SK-N-SH (cell line): ENCODE measurements around the gene ST6GALNAC3. TPM values are rescaled to one million over a fixed set of nuclear protein-coding genes. Genes with fewer than 3 reads are reported as not detected.

Source experiments
- CTCF ChIA-PET: fragments of 300-600, 350-600 bp; formaldehyde crosslinking; extraction: SDS; loops from one replicate; lab custom pipeline; 2021; lab: Yijun Ruan, JAX
- POLR2A ChIA-PET: fragments of 350-600 bp; sonication (Branson Sonifier 250); formaldehyde crosslinking; extraction: SDS; loops from one replicate; lab custom pipeline; 2020; ENCODE audit warnings: antibody characterized with exemption, inconsistent platforms; lab: Yijun Ruan, JAX
- DNase-seq: peaks from one replicate; pipeline ENCODE4 v3.0.0; 2012
- H2AFZ ChIP-seq: fragments of 200-600 bp; sonication (generic); 2 replicates; pipeline ENCODE4 v1.8.1; 2016; ENCODE audit warnings: antibody characterized with exemption, mild to moderate bottlenecking, low read depth
- H3F3A ChIP-seq: fragments of 200-600 bp; sonication (generic); replicated peaks from 2 replicates; pipeline ENCODE3; 2016; ENCODE audit warnings: antibody characterized with exemption, mild to moderate bottlenecking; ENCODE audit not compliant: insufficient read depth
- H3K27ac ChIP-seq, 2 experiments: fragments of 200-500 bp in 1 of 2; fragments of 200-600 bp in 1 of 2; sonication (Bioruptor generic) in 1 of 2; sonication (generic), shearing (Covaris generic) in 1 of 2; 2 replicates each; pipeline versions ENCODE4 v1.5.1 to v1.6.1; 2014 to 2016; ENCODE audit warnings: low read depth in 2 of 2, inconsistent platforms in 1 of 2, low read length in 1 of 2, mild to moderate bottlenecking in 1 of 2, mixed read lengths in 1 of 2
- H3K27me3 ChIP-seq: fragments of 200-600 bp; sonication (generic), shearing (Covaris generic); 2 replicates; pipeline ENCODE4 v1.6.1; 2016; ENCODE audit warnings: mixed run types; ENCODE audit not compliant: insufficient read depth
- H3K36me3 ChIP-seq, 2 experiments: fragments of 200-500 bp in 1 of 2; fragments of 200-600 bp in 1 of 2; sonication (Bioruptor generic) in 1 of 2; sonication (generic) in 1 of 2; replicated peaks in 1 of 2; 2 replicates each; pipeline versions ENCODE3 to v1.5.1; 2014 to 2016; ENCODE audit warnings: low read length in 1 of 2, mild to moderate bottlenecking in 1 of 2; ENCODE audit not compliant: insufficient read depth in 2 of 2, control insufficient read depth in 1 of 2
- H3K4me1 ChIP-seq, 2 experiments: fragments of 200-500 bp in 1 of 2; fragments of 200-600 bp in 1 of 2; sonication (Bioruptor generic) in 1 of 2; sonication (generic), shearing (Covaris generic) in 1 of 2; 2 replicates each; pipeline versions ENCODE4 v1.5.1 to v1.6.1; 2014 to 2016; ENCODE audit warnings: low read depth in 1 of 2, low read length in 1 of 2, mixed run types in 1 of 2; ENCODE audit not compliant: insufficient read depth in 2 of 2, control insufficient read depth in 1 of 2
- H3K4me2 ChIP-seq: fragments of 200-600 bp; sonication (generic), shearing (Covaris generic); 2 replicates; pipeline ENCODE4 v1.6.1; 2017; ENCODE audit warnings: mixed run types
- H3K4me3 ChIP-seq, 2 experiments: fragments of 200-500 bp in 1 of 2; fragments of 200-600 bp in 1 of 2; sonication (Bioruptor generic) in 1 of 2; sonication (generic), shearing (Covaris generic) in 1 of 2; 2 replicates each; pipeline versions ENCODE4 v1.5.1 to v1.8.1; 2014 to 2016; ENCODE audit warnings: low read depth in 2 of 2, inconsistent platforms in 1 of 2, low read length in 1 of 2, mild to moderate bottlenecking in 1 of 2, mixed read lengths in 1 of 2, moderate library complexity in 1 of 2
- H3K79me2 ChIP-seq: fragments of 200-600 bp; sonication (generic); 2 replicates; pipeline ENCODE4 v1.8.1; 2017; ENCODE audit warnings: mild to moderate bottlenecking; ENCODE audit not compliant: insufficient read depth
- H3K9ac ChIP-seq: fragments of 200-600 bp; sonication (generic); 2 replicates; pipeline ENCODE4 v1.6.1; 2017; ENCODE audit warnings: mixed run types
- H3K9me2 ChIP-seq: fragments of 200-600 bp; sonication (generic); 2 replicates; pipeline ENCODE4 v1.6.1; 2017; ENCODE audit warnings: mixed run types
- H3K9me3 ChIP-seq: fragments of 200-600 bp; sonication (generic); 2 replicates; pipeline ENCODE4 v1.6.1; 2017; ENCODE audit warnings: mixed run types, mild to moderate bottlenecking, moderate library complexity
- H4K20me1 ChIP-seq: fragments of 200-600 bp; sonication (generic); 2 replicates; pipeline ENCODE4 v1.6.1; 2017; ENCODE audit warnings: mild to moderate bottlenecking, mixed run types; ENCODE audit not compliant: insufficient read depth
- CHD2 ChIP-seq: fragments of 150-350 bp; IDR thresholded peaks from 2 replicates; pipeline ENCODE4 v1.6.1; 2018; ENCODE audit warnings: low read length; ENCODE audit not compliant: partially characterized antibody
- ELF1 ChIP-seq: IDR thresholded peaks from 2 replicates; pipeline ENCODE4 v1.4.0; 2012
- FOXJ3 ChIP-seq: sonication (generic); formaldehyde crosslinking; IDR thresholded peaks from 2 replicates; pipeline ENCODE4 v1.5.1; 2020; ENCODE audit warnings: mild to moderate bottlenecking, missing genetic modification reagents
- FOXM1 ChIP-seq: IDR thresholded peaks from 2 replicates; pipeline ENCODE4 v1.4.0; 2012; ENCODE audit warnings: low read depth, mild to moderate bottlenecking
- GABPA ChIP-seq: IDR thresholded peaks from 2 replicates; pipeline ENCODE4 v1.4.0; 2012; ENCODE audit warnings: low read depth, mild to moderate bottlenecking
- GATA2 ChIP-seq: sonication (generic); formaldehyde crosslinking; IDR thresholded peaks from 2 replicates; pipeline ENCODE4 v1.5.0; 2020; ENCODE audit warnings: mild to moderate bottlenecking, missing genetic modification reagents
- MEF2A ChIP-seq: IDR thresholded peaks from 2 replicates; pipeline ENCODE4 v1.4.0; 2012; ENCODE audit warnings: low read depth, borderline replicate concordance
- MXI1 ChIP-seq: IDR thresholded peaks from 2 replicates; pipeline ENCODE4 v1.6.1; 2012; ENCODE audit warnings: mild to moderate bottlenecking, low read depth, low read length, improper control_type of control experiment
- NRF1 ChIP-seq: IDR thresholded peaks from 2 replicates; pipeline ENCODE4 v1.6.1; 2012; ENCODE audit warnings: low read depth, mild to moderate bottlenecking, low read length
- RAD21 ChIP-seq: IDR thresholded peaks from 2 replicates; pipeline ENCODE4 v1.6.1; 2012; ENCODE audit warnings: mild to moderate bottlenecking, low read length
- RCOR1 ChIP-seq: fragments of 150-350 bp; IDR thresholded peaks from 2 replicates; pipeline ENCODE4 v1.6.1; 2017; ENCODE audit warnings: antibody characterized with exemption, low read length
- RFX5 ChIP-seq: IDR thresholded peaks from 2 replicates; pipeline ENCODE4 v1.6.1; 2012; ENCODE audit warnings: mild to moderate bottlenecking, improper control_type of control experiment, low read length
- RXRA ChIP-seq: IDR thresholded peaks from 2 replicates; pipeline ENCODE4 v1.4.0; 2012; ENCODE audit warnings: low read depth, mild to moderate bottlenecking, borderline replicate concordance
- TCF12 ChIP-seq: IDR thresholded peaks from 2 replicates; pipeline ENCODE4 v1.4.0; 2012
- WGBS: methylation state at CpG from one replicate; pipeline ENCODE4 v1.1.6; 2017; ENCODE audit warnings: low lambda C conversion rate; 5-methylcytosine and 5-hydroxymethylcytosine counted together
- polyA plus RNA-seq, 3 experiments: library from polyadenylated mRNA; depleted of rRNA; stranded (reverse); fragments of >200 nt; gene quantifications; 2 replicates each; pipeline ENCODE4 v1.2.3, GENCODE V29; 2012
- TF ChIP-seq, protein P1 (sequence below): fragments of 150-350 bp; IDR thresholded peaks from 2 replicates; pipeline ENCODE4 v1.6.1; 2017; ENCODE audit warnings: antibody characterized with exemption, low read length, low read depth, borderline replicate concordance
- TF ChIP-seq, protein P2 (sequence below): fragments of 200-600 bp; sonication (generic); IDR thresholded peaks from 2 replicates; pipeline ENCODE4 v1.6.1; 2017; ENCODE audit warnings: antibody characterized with exemption, mild to moderate bottlenecking, moderate library complexity
- TF ChIP-seq, protein P3 (sequence below): IDR thresholded peaks from 2 replicates; pipeline ENCODE4 v1.4.0; 2012; ENCODE audit warnings: low read depth
- TF ChIP-seq, protein P4 (sequence below): IDR thresholded peaks from 2 replicates; pipeline ENCODE4 v1.4.0; 2012; ENCODE audit warnings: low read depth, borderline replicate concordance
- TF ChIP-seq, protein P5 (sequence below): IDR thresholded peaks from 2 replicates; pipeline ENCODE4; 2012
- TF ChIP-seq, protein P6 (sequence below): IDR thresholded peaks from 2 replicates; pipeline ENCODE4 v1.4.0; 2012; ENCODE audit warnings: low read depth, borderline replicate concordance
- TF ChIP-seq, protein P7 (sequence below): fragments of 150-350 bp; IDR thresholded peaks from 2 replicates; pipeline ENCODE4 v1.6.1; 2016; ENCODE audit warnings: mild to moderate bottlenecking, low read depth, low read length

The ST6GALNAC3 gene
- polyA plus RNA-seq, 1 of the 3 experiments (the other 2 are of a cell fraction): 8.1 TPM

DNA sequence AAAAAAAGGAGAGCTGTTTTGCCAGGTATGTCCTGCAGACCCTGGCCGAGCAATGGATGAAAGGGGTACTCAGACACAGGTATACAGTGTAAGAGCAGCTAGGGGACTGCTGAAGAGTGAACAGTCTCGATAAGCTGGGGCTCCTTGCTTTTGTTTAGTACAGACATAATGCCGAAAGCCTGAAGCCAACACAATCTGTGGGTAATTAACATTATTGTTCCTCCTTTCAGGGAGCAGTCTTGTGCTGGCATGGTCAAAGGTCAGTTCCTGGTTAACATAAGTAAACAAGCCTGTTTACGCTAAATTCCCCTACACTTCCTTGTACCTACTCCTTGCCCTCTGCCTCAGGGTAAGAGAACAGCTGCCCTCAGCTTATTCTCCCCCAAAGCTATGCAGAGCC, 520.5 kb downstream of the ST6GALNAC3 start:
- Histone ChIP-seq H3K9me3 (no peaks in the 10 kb centered on the region), H3K27ac (no peak overlapping the region), H3K79me2 (no peaks in the 10 kb centered on the region), H3K27me3 (no peaks in the 10 kb centered on the region), H3F3A (no peaks in the 10 kb centered on the region), H3K9ac (no peak overlapping the region), H3K9me2 (no peaks in the 10 kb centered on the region), H2AFZ (no peak overlapping the region), H3K4me1 (no peaks in the 10 kb centered on the region), H3K4me2 (no peak overlapping the region), H3K4me3 (no peak overlapping the region), H4K20me1 (no peaks in the 10 kb centered on the region), H3K36me3 (no peaks in the 10 kb centered on the region)
- 82% methylated on average over 4 of the region's 4 CpGs for WGBS
- POLR2A ChIA-PET: no interaction called here
- CTCF ChIA-PET: interaction anchor here (1.4 kb wide), 1 partner anchor 441 kb away, joined by 3 read pairs; no protein-coding TSS in a partner anchor
- TF ChIP-seq MEF2A (no peak), RCOR1 (no peak), FOXM1 (no peak), RFX5 (no peak), NRF1 (no peak), RAD21 (no peak), GATA2 (no peak), FOXJ3 (CRISPR knock-in tag) (no peak)
- TF ChIP-seq, protein P1, sequence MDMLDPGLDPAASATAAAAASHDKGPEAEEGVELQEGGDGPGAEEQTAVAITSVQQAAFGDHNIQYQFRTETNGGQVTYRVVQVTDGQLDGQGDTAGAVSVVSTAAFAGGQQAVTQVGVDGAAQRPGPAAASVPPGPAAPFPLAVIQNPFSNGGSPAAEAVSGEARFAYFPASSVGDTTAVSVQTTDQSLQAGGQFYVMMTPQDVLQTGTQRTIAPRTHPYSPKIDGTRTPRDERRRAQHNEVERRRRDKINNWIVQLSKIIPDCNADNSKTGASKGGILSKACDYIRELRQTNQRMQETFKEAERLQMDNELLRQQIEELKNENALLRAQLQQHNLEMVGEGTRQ: no peak
- TF ChIP-seq, protein P2, sequence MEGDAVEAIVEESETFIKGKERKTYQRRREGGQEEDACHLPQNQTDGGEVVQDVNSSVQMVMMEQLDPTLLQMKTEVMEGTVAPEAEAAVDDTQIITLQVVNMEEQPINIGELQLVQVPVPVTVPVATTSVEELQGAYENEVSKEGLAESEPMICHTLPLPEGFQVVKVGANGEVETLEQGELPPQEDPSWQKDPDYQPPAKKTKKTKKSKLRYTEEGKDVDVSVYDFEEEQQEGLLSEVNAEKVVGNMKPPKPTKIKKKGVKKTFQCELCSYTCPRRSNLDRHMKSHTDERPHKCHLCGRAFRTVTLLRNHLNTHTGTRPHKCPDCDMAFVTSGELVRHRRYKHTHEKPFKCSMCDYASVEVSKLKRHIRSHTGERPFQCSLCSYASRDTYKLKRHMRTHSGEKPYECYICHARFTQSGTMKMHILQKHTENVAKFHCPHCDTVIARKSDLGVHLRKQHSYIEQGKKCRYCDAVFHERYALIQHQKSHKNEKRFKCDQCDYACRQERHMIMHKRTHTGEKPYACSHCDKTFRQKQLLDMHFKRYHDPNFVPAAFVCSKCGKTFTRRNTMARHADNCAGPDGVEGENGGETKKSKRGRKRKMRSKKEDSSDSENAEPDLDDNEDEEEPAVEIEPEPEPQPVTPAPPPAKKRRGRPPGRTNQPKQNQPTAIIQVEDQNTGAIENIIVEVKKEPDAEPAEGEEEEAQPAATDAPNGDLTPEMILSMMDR: no peak
- TF ChIP-seq, protein P3, sequence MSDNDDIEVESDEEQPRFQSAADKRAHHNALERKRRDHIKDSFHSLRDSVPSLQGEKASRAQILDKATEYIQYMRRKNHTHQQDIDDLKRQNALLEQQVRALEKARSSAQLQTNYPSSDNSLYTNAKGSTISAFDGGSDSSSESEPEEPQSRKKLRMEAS: no peak
- TF ChIP-seq, protein P4, sequence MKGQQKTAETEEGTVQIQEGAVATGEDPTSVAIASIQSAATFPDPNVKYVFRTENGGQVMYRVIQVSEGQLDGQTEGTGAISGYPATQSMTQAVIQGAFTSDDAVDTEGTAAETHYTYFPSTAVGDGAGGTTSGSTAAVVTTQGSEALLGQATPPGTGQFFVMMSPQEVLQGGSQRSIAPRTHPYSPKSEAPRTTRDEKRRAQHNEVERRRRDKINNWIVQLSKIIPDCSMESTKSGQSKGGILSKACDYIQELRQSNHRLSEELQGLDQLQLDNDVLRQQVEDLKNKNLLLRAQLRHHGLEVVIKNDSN: no peak
- no peak for DNase-seq

DNA sequence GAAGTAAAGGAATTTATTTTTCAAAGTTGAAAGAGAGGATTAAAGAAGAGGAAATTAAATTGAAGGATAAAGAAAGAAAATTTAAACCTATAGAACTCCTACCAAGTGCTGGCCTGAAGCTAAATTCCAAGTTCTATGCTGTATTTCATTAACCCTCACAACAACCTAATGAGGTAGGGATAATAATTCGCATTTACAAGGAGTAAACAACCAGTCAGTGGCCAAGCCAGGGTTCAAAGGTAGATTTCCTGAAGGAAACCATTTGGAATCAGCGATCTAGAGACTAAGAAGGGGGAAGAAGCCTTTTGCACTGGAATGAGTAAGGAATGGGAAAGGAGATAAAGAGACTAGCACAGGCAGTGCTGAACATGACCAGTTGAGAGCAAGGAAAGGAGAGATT, 526.9 kb downstream of the ST6GALNAC3 start:
- WGBS: 82% methylated on average over 2 of the region's 2 CpGs
- H3K4me2 ChIP-seq: no peak overlapping the region
- H3K9me3 ChIP-seq: no peaks in the 10 kb centered on the region
- CTCF ChIA-PET: interaction anchor here (0.7 kb wide), 1 partner anchor 23 kb away, joined by 3 read pairs; no protein-coding TSS in a partner anchor
- H3K4me1 ChIP-seq: 0 out of 4 replicates have a peak, but pooled peaks cover 0 to 4% of the 10 kb centered on the region in 2 experiments
- no peak for DNase-seq
- no peaks in the 10 kb centered on the region for H3K79me2 ChIP-seq
- peaks cover 2% of the 10 kb centered on the region for H3F3A ChIP-seq
- no peak overlapping the region for H3K27ac ChIP-seq
- no peaks in the 10 kb centered on the region for H3K36me3 ChIP-seq
- H4K20me1 ChIP-seq: no peaks in the 10 kb centered on the region
- H2AFZ ChIP-seq: no peak overlapping the region
- no peak overlapping the region for H3K4me3 ChIP-seq
- no peaks in the 10 kb centered on the region for H3K27me3 ChIP-seq
- POLR2A ChIA-PET: no interaction called here
- no peak overlapping the region for H3K9ac ChIP-seq
- H3K9me2 ChIP-seq: no peaks in the 10 kb centered on the region
- TF ChIP-seq CHD2 (no peak), RFX5 (no peak), MXI1 (no peak), TCF12 (no peak), FOXJ3 (CRISPR knock-in tag) (no peak), ELF1 (no peak), RXRA (no peak), GABPA (no peak), NRF1 (no peak)
- TF ChIP-seq, protein P5, sequence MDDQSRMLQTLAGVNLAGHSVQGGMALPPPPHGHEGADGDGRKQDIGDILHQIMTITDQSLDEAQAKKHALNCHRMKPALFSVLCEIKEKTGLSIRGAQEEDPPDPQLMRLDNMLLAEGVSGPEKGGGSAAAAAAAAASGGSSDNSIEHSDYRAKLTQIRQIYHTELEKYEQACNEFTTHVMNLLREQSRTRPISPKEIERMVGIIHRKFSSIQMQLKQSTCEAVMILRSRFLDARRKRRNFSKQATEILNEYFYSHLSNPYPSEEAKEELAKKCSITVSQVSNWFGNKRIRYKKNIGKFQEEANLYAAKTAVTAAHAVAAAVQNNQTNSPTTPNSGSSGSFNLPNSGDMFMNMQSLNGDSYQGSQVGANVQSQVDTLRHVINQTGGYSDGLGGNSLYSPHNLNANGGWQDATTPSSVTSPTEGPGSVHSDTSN: no peak
- TF ChIP-seq, protein P6, sequence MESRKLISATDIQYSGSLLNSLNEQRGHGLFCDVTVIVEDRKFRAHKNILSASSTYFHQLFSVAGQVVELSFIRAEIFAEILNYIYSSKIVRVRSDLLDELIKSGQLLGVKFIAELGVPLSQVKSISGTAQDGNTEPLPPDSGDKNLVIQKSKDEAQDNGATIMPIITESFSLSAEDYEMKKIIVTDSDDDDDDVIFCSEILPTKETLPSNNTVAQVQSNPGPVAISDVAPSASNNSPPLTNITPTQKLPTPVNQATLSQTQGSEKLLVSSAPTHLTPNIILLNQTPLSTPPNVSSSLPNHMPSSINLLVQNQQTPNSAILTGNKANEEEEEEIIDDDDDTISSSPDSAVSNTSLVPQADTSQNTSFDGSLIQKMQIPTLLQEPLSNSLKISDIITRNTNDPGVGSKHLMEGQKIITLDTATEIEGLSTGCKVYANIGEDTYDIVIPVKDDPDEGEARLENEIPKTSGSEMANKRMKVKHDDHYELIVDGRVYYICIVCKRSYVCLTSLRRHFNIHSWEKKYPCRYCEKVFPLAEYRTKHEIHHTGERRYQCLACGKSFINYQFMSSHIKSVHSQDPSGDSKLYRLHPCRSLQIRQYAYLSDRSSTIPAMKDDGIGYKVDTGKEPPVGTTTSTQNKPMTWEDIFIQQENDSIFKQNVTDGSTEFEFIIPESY: no peak
- TF ChIP-seq, protein P7, sequence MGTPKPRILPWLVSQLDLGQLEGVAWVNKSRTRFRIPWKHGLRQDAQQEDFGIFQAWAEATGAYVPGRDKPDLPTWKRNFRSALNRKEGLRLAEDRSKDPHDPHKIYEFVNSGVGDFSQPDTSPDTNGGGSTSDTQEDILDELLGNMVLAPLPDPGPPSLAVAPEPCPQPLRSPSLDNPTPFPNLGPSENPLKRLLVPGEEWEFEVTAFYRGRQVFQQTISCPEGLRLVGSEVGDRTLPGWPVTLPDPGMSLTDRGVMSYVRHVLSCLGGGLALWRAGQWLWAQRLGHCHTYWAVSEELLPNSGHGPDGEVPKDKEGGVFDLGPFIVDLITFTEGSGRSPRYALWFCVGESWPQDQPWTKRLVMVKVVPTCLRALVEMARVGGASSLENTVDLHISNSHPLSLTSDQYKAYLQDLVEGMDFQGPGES: no peak
